GM06990 (cell line): Measurements from ENCODE around the gene UNCX.

Source experiments
- DNase-seq: peaks from one replicate; pipeline ENCODE4 v3.0.0-alpha.2; 2011; ENCODE audit not compliant: insufficient read length; ENCODE audit errors: extremely low read depth
- H3K27me3 ChIP-seq: replicated peaks from 2 replicates; pipeline ENCODE4 v1.6.0; 2011; ENCODE audit warnings: low read length; ENCODE audit not compliant: control insufficient read depth, insufficient read depth
- H3K36me3 ChIP-seq: 2 replicates; pipeline ENCODE4 v1.5.1; 2011; ENCODE audit warnings: low read length; ENCODE audit not compliant: control insufficient read depth, insufficient read depth
- H3K4me3 ChIP-seq: replicated peaks from 2 replicates; pipeline ENCODE4 v1.5.1; 2011; ENCODE audit warnings: low read depth, mild to moderate bottlenecking, control low read depth, low read length
- TF ChIP-seq, protein P1 (sequence below): IDR thresholded peaks from 2 replicates; pipeline ENCODE4 v1.5.1; 2011; ENCODE audit warnings: low read length, control low read depth, mild to moderate bottlenecking, inconsistent platforms; ENCODE audit not compliant: insufficient read depth, poor library complexity, severe bottlenecking

UNCX gene

DNA sequence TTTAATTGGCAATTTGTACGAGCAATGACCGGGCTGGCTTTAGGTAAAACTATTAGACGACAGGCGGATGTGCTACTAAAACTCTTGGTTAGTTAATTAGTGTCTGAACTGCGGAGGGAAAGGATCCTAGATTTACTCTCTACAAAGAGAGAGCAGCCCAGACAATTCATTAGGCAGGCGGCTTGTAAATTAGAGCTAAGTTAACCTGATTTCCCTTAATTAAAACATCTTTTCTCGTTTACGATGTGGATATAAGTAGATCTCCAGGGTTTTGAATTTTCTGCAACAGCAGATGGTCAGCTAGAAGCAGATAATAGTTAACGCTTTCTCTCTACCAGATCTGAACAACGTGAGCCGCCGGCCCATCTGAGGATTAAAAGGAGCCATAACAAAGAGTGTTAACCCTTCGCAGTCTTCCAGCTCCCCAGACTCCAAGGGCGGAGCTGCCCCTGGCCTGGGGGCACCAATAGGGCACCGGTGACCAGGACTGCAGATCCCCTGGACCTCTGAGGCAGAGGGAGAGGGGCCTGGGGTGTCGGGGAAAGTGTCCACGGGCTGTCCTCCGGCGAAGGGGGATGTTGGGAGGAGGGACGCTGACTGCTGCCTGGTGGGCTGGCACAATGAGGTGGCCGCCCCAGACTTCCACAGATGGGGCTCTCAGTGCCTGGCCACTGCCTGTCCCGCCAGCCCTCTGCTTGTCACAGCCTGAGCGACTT, 6.3 kb upstream of the UNCX start:
- no peak for DNase-seq
- TF ChIP-seq, protein P1, sequence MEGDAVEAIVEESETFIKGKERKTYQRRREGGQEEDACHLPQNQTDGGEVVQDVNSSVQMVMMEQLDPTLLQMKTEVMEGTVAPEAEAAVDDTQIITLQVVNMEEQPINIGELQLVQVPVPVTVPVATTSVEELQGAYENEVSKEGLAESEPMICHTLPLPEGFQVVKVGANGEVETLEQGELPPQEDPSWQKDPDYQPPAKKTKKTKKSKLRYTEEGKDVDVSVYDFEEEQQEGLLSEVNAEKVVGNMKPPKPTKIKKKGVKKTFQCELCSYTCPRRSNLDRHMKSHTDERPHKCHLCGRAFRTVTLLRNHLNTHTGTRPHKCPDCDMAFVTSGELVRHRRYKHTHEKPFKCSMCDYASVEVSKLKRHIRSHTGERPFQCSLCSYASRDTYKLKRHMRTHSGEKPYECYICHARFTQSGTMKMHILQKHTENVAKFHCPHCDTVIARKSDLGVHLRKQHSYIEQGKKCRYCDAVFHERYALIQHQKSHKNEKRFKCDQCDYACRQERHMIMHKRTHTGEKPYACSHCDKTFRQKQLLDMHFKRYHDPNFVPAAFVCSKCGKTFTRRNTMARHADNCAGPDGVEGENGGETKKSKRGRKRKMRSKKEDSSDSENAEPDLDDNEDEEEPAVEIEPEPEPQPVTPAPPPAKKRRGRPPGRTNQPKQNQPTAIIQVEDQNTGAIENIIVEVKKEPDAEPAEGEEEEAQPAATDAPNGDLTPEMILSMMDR = no peak
- no peaks in the 10 kb centered on the region; the same call in 1 of the 2 replicates for H3K27me3 ChIP-seq

DNA sequence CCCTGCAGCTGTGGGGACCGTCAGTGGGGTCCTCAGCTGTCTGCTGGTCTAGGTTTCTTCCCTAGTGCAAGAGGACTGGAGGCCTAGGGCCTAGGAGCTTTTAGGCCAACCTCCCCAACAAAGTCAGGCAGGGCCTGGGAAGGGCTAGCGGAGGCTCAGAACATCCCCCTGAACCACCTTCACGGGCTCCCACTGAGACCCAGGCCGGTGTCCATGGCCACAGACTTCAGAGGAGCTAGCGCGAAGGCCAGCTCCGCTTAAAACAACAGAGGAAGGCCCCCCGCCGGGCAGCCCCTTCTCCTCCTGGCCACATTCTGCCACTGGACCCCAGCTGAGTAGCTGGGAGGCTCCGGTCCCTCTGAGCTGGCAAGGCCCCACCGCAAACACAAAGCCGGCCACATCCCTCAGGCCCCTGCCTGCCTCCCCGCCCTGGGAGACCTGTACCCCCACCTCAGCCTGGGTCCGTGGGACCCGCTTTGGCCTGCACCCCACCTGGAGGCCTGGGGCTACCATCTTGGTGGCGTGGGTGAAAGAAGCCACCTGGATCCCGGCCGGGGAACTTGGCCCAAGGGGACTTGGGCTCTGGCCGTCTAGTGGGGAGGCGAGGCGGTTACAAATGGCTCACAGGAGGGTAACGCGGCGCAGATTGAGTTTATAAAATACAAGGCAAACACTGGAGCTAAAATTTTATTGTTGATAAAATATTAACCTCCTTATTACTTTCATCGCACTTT, 5.4 kb upstream of the UNCX start:
- no peaks in the 10 kb centered on the region; the same call in 1 of the 2 replicates for H3K27me3 ChIP-seq
- H3K4me3 ChIP-seq = no peak overlapping the region
- TF ChIP-seq, protein P1 = no peak

More for the DNA sequence above, 6.3 kb upstream of the UNCX start:
- no peak overlapping the region for H3K4me3 ChIP-seq
- H3K36me3 ChIP-seq = no peaks in the 10 kb centered on the region

DNA sequence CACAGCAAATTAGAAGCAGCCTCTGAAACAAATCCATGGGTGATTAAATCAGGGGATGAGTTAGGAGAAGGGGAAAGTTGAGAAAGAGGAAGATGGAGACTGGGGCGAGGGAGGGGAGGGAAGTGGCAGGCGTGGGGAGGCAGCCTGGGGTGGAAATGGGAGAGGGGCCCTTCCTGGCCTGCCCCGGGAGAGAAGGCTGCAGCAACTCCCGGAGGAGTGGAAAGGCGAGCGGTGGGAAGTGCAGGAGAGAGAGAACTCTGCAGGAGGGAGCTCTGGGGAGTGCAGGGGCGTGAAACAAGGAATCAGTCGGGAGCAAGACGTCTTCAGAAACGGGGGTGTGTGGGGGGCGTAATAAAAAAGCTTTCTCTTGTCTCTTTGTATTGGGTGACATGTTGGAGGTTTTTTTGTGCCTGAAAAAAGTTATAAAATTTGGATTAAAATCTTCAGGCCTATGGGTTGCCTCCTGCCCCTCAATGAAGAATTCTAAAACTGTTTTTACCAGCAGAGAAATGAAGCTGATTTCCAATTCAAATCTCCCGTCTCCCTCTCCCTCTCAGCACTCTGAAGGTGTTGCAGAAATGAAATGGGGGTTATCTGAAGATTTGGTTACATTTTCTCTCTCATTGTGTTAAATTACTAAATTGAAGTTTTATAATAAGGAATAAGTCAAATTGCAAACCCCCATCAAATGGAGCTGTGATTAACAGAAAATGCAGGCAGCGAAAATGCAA, 4.7 kb upstream of the UNCX start:
- Histone ChIP-seq H3K4me3 (no peak overlapping the region), H3K27me3 (no peaks in the 10 kb centered on the region; the same call in 1 of the 2 replicates)

More for the DNA sequence above, 5.4 kb upstream of the UNCX start:
- no peaks in the 10 kb centered on the region for H3K36me3 ChIP-seq
- DNase-seq = no peak

DNA sequence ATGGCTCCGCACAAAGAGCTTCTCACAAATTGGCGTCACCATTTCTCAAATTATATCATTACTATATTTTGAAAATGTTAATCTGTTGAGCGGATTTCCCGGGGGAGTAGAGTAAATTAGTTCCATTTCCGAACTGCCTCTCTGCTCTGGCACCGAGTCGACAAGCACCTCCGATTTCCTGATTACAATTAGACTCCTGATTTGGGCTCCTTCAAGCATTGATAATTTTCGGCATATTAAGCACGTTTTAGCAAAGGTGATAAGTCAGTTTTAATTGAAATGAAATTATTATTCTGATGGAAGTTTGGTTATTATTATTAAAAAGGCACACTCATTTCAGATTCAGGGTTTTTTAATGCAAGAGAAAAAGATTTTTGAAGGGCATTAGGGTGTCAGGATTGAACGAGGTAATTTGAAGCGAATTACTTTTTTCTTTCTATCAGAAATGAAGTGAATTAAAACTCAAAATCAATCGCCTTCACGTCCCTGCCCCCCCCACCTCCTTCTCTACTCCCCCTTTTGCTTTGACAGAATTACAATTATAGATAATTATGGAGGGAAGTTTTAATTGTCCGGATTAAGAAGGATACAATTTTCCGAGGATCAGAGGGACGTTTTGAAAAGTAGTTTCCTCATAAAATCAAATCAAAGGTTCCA, 4.0 kb upstream of the UNCX start:
- Histone ChIP-seq H3K4me3 (no peak overlapping the region), H3K27me3 (no peaks in the 10 kb centered on the region; the same call in 1 of the 2 replicates), H3K36me3 (no peaks in the 10 kb centered on the region)
- DNase-seq = no peak
- TF ChIP-seq, protein P1 = no peak

More for the DNA sequence above, 4.7 kb upstream of the UNCX start:
- no peaks in the 10 kb centered on the region for H3K36me3 ChIP-seq
- no peak for DNase-seq
- TF ChIP-seq, protein P1 = no peak

DNA sequence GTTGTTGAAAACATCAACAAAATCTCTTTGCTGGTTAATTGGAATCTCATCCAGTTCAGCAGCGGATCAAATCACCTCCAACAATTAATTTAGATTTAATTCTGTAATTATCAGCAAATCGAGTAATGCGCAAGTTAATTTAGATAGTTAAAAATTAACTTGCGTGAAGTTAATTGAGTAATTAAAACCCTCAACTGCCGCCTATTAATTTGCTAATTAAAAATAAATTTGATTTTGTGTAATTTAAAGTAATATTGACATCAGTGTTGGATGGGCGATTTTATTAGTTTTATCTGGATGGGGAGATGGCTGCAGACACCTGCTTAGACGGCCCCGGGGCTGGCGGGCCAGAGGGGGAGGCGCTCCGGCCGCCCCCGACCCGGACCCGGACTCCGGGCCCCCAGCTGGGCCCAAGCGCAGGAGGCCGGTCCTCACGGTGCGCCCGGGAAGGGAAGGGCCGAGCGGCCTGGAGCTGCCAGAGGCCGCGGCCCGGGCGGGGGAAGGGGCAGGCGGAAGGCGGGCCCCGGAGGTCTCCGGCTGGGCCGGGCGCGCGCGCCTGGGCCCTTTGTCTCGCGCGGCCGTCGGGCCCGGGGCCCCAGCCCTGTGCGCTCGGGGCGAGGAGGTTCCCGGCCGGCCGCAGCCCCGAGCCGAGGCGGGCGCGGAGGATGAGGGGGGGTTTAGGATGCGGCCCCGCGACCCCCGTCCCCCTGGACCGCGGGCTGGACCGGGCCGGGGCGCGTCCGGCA, 3.3 kb upstream of the UNCX start:
- Histone ChIP-seq H3K27me3 (no peaks in the 10 kb centered on the region; the same call in 1 of the 2 replicates), H3K4me3 (no peak overlapping the region), H3K36me3 (no peaks in the 10 kb centered on the region)
- TF ChIP-seq, protein P1 = no peak
- no peak for DNase-seq
